HG02678 (cell line): ENCODE measurements around the gene MPPED2.

Source experiments
- ATAC-seq: cut with Tn5 transposase; IDR thresholded peaks from one replicate; pipeline ENCODE4 v1.9.1; 2021; ENCODE audit warnings: mild to moderate bottlenecking, moderate library complexity; ENCODE audit not compliant: unreplicated experiment

The MPPED2 gene

DNA sequence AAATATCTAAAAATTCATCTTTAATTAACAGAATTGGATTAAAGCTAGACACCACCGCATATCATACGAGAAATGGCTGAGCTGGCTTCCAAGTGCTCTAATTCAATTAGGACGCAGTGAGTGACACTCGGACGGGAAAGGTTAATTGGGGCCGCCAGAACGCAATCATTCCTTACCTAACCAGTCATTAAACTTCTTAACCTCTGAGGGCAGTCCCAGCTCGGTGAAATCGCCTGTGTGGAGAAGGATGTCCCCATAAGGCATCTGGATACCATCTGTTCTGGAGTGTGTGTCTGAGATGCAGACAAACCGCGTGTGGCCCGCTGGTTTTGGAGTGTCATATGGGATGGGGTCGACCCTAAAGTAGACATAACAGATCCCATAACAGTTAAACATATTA is 50.3 kb downstream of the MPPED2 start:
- no peak for ATAC-seq

DNA sequence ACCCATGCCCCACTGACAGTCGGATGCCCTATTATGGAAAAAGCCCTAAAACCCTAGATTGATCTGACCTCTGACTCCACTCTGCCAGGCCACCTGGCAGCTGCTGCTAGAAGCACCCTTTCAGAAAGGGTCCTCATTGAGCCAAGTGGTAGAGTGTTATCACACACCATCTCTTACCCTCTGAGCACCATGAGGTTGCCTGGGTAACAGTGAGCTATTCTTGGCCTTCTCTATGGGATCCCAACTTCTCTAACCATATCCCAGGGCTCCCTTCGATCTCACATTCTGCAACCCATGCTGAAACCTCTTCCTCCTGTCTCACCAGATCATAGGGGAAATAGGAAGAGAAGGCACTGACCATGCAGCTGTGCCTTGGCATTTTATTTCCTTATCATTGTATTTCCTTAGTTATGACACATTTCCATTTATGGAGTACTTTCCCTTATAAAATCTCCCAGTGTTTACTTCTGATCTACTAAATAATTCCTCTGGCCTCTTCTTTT is 52.7 kb downstream of the MPPED2 start:
- no peak for ATAC-seq

DNA sequence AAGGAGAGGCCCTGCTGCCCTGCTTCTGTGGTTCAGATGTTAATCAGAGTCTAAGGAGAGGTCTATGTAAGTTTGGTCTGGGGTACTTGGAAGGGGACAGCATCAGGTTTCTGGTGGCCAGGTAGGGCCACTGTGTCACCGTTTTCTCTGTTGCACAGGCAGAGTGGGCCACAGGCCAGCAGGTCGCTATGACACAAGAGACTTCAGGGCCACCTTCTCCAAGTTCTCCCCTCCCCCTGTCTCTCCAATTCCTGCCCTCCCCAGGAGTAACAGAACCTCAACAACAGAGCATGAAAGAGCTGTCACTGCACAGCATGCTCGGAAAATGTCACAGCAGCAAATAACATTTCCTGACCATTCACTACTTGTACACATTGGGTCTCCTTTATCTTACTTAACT is 58.6 kb downstream of the MPPED2 start:
- ATAC-seq: no peak

DNA sequence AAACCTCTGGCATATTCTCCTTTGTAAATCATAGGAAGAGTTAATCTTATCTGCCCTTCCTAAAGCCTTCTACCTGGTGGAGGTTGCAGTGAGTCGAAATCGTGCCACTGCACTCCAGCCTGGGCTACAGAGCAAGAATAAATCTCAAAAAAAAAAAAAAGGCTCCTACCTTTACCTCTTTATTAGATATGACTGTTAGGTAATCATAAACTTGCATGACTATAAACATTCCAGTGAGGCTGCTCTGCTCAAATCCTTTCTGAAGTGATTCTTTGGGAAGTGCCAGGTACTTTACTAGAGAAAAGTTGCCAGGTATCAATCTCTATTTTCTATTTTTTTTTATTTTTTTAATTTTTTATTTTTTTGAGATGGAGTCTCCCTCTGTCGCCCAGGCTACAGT is 59.6 kb downstream of the MPPED2 start:
- no peak for ATAC-seq

DNA sequence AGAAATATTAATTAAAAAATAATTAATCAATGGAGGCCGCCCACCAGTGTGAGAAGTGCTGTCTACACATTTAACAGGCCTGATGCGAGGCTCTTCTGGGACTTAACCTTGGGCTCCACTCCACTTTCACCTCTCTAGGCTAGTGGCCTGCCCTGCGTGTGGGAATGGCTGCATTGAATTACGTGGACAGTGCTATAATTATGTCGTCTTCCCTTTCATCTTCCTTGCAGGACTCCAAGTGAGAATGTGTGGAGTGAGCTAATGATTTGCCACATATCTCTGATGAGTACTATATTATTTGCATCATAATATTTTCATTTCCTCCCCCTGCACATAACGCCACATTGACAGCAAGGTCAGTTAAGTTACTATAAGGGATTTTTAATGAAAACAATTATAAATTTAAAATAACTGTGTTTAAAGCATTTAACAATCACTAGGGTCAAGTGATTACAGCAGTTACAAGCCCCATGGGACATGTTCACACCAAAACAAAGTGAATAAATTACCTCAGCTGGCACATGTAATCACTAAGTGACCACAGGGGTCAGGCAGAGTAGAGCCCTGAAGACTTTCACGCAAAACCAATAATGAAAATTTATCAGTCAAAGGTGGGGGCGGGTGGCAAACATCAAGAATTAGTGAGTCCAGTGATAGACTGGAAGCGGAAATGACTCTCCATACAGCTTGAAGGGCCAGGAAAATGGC is 63.5 kb downstream of the MPPED2 start:
- no peak for ATAC-seq

DNA sequence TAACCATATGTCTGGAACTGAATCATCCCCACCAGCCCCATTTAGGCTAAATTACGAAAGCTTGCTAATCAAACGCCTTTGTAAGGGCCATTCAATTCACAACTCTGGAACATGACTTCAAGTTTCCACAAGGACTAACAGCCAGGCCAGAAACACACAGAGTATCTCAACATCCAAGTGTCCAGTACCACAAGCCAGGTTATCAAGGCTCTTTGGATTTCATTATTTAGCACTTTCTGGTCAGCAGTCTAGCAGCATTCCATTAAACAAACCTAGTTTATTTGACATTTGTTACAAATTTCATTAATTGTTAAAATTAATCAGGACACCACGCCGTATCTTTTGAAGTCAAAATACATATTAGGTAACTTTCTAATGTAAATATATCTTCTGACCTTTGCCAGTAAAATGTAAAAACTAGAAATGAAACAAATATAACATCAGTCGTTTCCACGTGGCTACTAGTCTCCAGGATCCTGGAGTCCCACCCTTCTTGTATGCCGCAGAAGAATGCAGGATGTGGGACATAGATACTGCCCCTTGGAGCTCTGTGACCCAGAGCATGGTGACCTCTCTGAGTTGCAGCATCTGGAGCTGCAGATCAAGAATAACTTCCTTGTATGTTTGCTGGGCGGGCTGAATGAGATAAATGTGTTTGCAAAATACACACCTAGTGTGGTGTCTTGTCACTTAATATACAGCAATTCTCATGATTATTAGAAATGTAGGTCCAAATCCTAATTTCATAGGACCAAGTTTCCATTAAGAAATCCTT is 64.7 kb downstream of the MPPED2 start:
- ATAC-seq: no peak

DNA sequence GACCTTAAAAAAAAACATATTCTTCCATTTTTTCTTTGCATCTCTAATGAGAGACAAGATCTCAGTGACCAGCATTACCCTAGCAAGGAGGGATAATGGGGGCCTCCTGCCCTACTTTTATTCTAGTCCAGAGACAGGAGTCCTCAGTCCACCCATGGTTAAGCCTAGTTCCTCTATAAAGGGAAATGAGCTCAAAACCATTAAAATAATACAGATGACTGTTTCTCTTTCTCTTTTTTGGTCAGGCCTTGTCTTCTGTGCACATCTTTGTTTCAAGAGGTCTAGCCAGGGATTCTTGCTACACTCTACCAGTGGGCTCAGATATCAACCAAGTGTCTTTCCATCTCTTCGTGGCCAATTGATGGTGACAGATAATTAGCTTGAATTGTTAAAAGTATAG is 73.1 kb downstream of the MPPED2 start:
- ATAC-seq: no peak

DNA sequence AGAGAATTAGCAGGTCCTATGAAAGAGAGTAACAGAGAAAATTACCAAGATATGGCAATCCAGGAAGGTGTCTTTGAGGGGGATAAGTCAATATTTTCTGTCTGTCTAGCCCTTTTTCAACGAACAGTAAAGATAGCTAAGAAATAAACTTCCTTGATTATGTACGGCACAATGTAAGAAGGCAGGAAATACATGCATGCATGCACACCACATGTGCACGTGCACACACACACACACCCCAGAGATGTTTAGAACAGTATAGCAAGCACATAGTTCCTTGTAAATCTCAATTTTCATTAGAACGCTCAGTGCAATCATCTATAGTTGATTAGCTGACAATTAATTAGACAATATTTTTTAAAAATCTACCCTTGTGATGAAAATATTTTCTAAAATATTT is 74.7 kb downstream of the MPPED2 start:
- no peak for ATAC-seq

DNA sequence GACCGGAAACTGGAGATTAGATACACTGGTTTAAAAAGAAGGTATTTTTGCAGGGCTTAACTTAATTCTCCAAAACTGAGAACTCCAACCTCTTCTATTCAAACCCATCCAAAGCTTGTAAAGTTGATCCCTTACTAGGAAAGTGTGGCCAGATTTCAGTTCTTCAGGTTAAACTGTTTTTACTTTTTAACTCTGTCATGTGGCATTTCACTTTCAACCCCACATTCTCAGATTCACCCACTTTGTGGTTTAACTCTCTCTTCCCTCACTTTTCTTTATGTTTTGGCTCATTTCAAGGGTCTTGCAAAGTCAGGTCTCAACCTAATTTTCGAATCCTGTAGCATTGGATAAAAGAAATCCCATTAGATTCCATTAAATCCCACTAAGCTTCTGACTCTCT is 75.4 kb downstream of the MPPED2 start:
- no peak for ATAC-seq

DNA sequence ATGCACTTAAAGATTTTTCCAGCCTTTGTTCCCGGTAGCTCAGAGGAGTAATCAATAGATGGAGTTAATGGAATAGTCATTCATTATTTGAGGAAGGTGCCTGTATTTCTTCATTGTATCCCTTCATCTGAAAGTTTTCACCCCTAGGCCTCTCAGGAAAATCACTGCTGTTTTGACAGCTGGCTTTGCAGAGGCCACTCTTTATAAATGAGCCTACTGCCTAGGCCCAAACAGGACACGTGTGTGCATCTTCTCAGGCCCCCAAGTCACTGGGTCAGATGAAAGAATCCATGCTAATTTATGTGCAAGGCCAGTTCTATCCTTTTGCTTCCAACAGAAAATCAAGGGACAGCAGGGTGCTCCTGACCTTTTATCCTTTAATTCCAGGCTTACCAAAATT is 76.8 kb downstream of the MPPED2 start:
- ATAC-seq: no peak

DNA sequence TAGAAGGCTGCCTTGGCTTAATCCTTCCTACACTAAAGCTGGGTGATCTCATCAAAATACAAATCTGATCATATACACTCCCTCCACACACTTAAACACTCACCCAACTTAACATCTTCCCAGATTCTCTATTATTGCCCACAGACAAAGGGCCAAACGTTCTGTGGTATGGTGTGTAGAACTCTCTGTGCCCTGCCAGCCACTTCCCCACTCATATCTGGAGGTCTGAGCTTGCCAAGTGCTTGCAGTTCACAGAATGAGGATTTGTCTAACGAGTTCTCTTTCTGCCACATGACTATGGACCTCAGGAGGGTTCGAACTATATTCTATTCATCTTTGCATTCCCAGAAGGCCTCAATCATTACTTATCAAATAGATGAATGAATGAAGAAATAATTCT is 77.6 kb downstream of the MPPED2 start:
- no peak for ATAC-seq

DNA sequence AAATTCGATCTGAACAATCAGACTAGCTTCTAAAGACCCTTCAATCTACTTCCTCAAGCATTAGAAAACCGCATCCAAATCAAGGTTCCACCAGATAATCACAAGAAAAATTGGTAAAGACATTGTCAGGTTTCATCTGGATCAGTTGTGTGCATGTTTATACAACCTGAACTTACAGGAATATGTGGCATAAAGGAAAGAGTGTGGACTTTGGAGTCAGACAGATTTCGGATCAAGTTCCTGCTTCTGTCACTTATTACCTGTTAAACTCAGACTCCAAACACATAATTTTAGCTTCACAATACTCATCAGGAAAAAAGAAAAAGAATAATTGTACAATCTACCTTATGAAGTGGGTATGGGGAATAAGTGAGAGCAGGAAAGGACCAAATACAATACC is 80.5 kb downstream of the MPPED2 start:
- ATAC-seq: no peak

DNA sequence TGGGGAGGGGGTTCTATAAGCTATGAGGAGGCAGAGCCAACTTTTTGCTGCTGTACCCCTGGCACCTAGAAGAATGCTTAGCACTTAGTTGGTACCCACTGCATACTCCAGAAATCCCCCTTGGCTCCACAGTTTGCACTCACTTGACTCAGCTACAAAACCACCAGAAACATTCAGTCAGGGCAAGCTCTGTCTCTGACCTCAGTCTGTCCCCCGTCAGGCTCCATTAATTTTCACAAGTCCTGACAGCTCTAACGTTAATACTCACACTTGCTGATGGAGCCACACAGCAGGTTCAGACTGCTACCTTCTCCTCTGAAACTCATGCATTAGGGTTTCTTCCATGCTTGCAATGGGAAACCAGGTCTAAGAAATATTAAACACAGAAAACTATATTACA is 81.7 kb downstream of the MPPED2 start:
- ATAC-seq: no peak

DNA sequence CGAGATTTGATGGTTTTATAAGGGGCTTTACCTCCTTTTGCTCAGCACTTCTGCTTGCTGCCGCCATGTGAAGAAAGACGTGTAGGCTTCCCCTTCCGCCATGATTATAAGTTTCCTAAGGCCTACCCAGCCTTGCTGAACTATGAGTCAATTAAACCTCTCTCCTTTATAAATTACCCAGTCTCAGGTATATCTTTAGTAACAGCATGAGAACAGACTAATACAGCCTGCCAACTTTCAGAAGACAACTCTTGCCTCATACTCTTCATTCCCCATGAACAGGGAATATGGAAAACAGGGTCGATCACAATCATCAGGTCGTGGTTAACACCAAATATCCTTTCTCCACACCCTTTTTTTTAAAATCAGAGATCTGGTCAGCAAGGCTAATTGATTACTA is 83.0 kb downstream of the MPPED2 start:
- ATAC-seq: no peak

DNA sequence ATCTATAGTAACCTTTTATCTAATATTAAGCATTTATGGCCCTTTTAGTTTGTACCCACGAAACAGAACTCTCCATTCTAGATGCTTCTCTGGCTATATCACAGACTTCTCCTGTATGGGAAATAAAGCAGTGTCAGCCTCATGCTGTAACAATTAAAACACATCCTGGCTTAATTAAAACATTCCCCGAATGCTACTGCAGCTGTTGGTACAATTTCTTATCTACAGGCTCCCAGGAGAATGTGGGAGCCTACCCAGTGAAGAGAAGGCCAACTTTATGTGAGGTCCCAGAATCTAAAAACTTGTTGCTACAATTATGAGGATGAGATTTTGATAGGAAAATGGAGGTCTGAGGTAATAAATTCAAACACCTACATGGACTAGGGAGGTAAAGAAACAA is 83.8 kb downstream of the MPPED2 start:
- ATAC-seq: no peak

DNA sequence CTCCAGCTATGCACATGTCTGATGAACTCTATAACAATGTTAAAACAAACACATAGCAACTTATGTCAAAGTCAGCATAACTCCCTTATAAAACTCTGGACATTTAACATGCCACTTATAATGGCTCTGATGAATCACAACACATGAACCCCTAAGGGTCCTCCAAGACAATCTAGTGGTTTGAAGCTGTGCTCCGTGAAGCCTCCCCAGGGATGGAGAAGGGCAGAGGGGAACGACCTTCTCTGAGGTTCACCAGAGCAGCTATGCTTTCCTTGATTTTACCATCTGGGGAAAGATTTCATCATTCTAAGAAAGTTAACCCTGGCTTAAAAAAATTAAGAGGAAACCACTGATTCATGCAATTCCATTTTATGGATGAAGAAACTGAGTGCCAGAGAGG is 84.4 kb downstream of the MPPED2 start:
- ATAC-seq: no peak

DNA sequence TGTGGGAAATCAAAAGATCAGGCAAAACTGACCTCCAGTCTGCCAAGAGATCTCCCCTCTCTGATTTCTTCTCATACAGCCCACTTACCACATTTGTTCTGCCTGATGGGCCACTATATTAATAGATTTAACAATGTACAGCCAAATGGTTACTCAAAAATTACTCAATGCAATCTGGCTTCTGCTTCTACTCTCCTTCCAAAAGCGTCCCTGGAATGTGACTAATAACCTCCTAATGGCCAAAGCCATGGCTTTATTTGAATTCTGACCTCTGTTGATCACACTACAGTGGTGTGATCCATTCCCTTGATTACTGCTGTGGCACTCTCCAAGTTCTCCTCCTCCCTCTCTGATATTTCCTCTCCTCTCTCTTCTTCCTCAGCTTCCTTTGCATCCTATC is 86.2 kb downstream of the MPPED2 start:
- ATAC-seq: no peak

DNA sequence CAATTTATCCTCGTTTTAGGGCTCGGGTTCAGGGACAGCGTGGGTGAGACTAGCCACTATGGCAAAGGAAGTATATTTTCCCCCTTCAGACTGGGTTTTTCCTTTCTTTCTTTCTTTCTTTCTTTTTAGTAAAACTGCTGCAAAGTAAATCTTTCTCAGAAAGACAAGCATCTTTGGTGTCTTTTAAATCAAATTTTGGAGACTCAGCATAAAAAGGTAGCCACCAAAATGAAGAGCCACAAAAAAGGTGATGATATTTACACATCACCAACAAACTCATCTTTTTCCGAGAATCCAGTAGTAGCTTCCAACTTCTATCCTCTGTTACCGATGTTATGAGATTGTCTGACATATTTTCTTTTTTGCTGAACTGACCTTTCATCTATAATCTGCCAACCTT is 88.6 kb downstream of the MPPED2 start:
- ATAC-seq: no peak

DNA sequence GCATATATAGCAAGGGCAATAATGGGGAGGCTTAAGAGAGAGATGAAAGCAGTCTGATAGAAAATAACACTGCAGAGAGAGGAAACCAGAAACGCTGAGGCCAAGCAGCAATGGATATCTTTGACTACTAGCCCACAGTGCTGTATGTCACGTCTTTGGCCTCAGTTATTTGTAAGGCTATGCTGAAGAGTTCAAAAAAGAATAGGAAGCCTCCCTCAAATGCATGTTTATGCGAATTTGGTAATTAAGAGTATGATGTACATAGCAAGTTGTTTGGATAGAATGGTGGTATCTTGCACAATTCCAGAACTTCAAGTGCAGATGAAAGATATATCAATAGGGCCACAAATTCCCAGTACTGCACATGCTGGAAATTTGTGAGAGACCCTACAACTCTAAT is 89.2 kb downstream of the MPPED2 start:
- ATAC-seq: no peak

DNA sequence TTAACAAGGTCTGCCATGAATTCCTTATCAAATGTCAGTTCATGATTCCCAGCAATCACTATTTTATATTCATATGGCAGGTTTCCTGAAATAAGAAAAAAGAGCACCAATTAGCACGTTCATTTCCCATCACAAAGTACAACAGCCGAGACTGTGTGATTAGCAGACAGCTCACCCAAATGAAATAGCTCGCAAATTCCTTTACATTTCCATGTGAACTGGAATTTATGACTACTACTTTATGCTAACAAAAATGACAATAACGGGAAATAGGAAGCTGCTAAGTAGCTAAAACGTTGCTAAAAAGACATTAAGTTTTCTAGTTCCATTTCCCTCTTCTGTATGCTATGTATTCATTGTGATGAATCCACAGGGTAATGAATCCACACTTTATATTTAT is 90.7 kb downstream of the MPPED2 start:
- ATAC-seq: no peak

DNA sequence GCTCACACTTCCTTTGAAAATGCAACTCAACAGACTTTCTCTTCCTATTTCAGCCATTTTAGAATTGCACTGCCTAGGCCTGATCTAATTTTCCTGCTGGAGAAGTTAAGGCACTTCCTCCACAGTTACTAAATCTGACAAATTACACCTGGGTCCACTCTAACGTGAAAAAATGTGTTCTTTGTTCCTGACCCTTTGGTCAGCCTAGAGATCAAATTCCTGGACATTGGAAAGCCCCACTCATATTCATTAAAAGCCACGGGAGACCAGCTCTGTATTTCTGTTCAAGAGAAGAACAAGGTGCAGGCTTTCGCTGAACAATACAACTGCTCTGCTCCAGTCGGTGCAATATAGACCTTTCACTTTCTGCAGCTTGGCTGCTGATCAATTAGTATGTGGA is 96.6 kb downstream of the MPPED2 start:
- ATAC-seq: no peak

DNA sequence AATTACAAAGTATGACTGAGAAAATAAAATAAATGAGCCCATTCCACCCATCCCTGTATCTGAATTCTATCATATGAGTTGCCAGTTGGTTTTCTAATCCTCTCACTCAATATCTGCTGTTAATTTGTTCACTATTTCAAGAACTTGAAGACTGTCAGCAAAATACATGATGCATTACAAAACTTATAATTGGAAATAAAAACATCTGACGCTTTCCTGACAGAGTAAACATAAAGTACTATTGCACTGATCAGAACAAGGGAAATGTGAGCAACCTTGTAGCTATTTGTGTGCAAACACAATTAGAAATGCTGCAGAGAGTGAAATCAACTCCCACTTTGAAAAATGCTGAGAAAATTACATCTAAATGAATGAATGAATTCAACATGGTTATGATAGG is 97.1 kb downstream of the MPPED2 start:
- no peak for ATAC-seq
